Stomach (tissue), 9 donors: Measurements from ENCODE around the gene CD1C. TPM values are rescaled to one million over a fixed set of nuclear protein-coding genes. Genes with fewer than 3 reads are reported as not detected.

Experiments used
- DNase-seq, 2 donors: peaks; one replicate each; pipeline versions ENCODE4 v3.0.0 to v3.0.0-alpha.2; 2013 to 2019
- H3K27ac ChIP-seq, 5 donors: fragments of 200-600 bp in 4 of 5; sonication (generic) in 4 of 5; one replicate each; pipeline ENCODE4 v1.5.1; 2013 to 2019; ENCODE audit warnings: mild to moderate bottlenecking in 1 of 5, moderate library complexity in 1 of 5
- H3K27me3 ChIP-seq, 3 donors: fragments of 200-600 bp; sonication (generic); one replicate each; pipeline ENCODE4 v1.5.1; 2017 to 2019; ENCODE audit warnings: mixed run types in 1 of 3
- H3K36me3 ChIP-seq, 4 donors: fragments of 200-600 bp; sonication (generic); 1 replicate in 3 of 4; 2 replicates in 1 of 4; pipeline ENCODE4 v1.5.1; 2016 to 2019
- H3K4me1 ChIP-seq, 4 donors: fragments of 200-600 bp; sonication (generic); one replicate each; pipeline ENCODE4 v1.5.1; 2016 to 2019
- H3K4me3 ChIP-seq, 4 donors: fragments of 200-600 bp; sonication (generic) in 3 of 4; one replicate each; pipeline ENCODE4 v1.5.1; 2016 to 2019; ENCODE audit warnings: mild to moderate bottlenecking in 1 of 4
- H3K9me3 ChIP-seq, 4 donors: fragments of 200-600 bp; sonication (generic); one replicate each; pipeline ENCODE4 v1.5.1; 2016 to 2019
- CTCF ChIP-seq, 7 experiments: fragments of 450-650 bp in 4 of 7; fragments of 200-600 bp in 3 of 7; sonication (generic) in 3 of 7; IDR thresholded peaks; one replicate each; pipeline ENCODE4 v1.5.1; 2016 to 2019; ENCODE audit warnings: antibody characterized with exemption in 7 of 7, control low read depth in 2 of 7, mild to moderate bottlenecking in 1 of 7
- EP300 ChIP-seq: sonication (generic); formaldehyde crosslinking; IDR thresholded peaks from one replicate; pipeline ENCODE4 v1.6.1; 2017; ENCODE audit warnings: antibody characterized with exemption
- POLR2A ChIP-seq, 4 donors: fragments of 450-650 bp; IDR thresholded peaks; one replicate each; pipeline ENCODE4 v1.6.1; 2016; ENCODE audit warnings: antibody characterized with exemption in 4 of 4, control low read depth in 2 of 4, mild to moderate bottlenecking in 1 of 4, moderate library complexity in 1 of 4
- POLR2AphosphoS5 ChIP-seq, 3 donors: sonication (generic); formaldehyde crosslinking; IDR thresholded peaks; one replicate each; pipeline ENCODE4 v1.6.1; 2016; ENCODE audit warnings: antibody characterized with exemption in 3 of 3
- WGBS, 5 donors: extraction: QIAGEN DNeasy Blood & Tissue Kit in 3 of 5; methylation state at CpG; one replicate each; pipeline versions ENCODE4 v1.1.5 to v1.1.7; 2013 to 2018; 5-methylcytosine and 5-hydroxymethylcytosine counted together
- intact Hi-C: fragments of 100-400 bp; cut with DNase I; formaldehyde crosslinking; loops from one replicate; pipeline ENCODE4 v1.15.1; 2023; ENCODE audit warnings: low total_unique reads
- polyA plus RNA-seq, 3 donors: library from polyadenylated mRNA; stranded (reverse); fragments of 200-250 nt; gene quantifications; one replicate each; pipeline ENCODE4 v1.2.3, GENCODE V29; 2013
- total RNA-seq, 5 donors: library from RNA; depleted of rRNA; stranded (reverse); fragments of >200 nt; gene quantifications; one replicate each; pipeline versions ENCODE4 v1.1.0 to v1.2.3, GENCODE V29; 2014 to 2016
- donor health status: healthy with polysubstance abuse.
- donor health status: Bipolar disorder and iron deficiency.
- donor health status: healthy.

CD1C gene
- total and polyA plus RNA-seq, 8 donors = 1.1 to 2.8 (median 1.8) TPM; not detected in 5

- Histone ChIP-seq H3K27ac (peak overlapping the region in 1 of 5 donors; percentile 16), H3K4me3 (no peak overlapping the region)
- intact Hi-C loops = no loop called here
Measured at GRCh38 chr1:158285756-158286241, 3.9 kb upstream of the CD1C start.

GRCh38 chr1:158286487-158286886 is 3.2 kb upstream of the CD1C start:
- no peak for TF ChIP-seq POLR2A (IDR thresholded peaks at IDR 0.05)
- H3K4me3 ChIP-seq = no peak overlapping the region
- H3K9me3 ChIP-seq = peaks cover 0 to 7% (median 0%) of the 10 kb centered on the region in 4 donors
- WGBS, 5 donors = 76 to 83% (median 78%) methylated on average over 4 of the region's 4 CpGs
- H3K27ac ChIP-seq = no peak overlapping the region
- no peaks in the 10 kb centered on the region for H3K36me3 ChIP-seq
- no peaks in the 10 kb centered on the region for H3K27me3 ChIP-seq
- DNase-seq = no peak
- no peaks in the 10 kb centered on the region for H3K4me1 ChIP-seq
- intact Hi-C loops = no loop called here

More at GRCh38 chr1:158285756-158286241, 3.9 kb upstream of the CD1C start:
- WGBS, 5 donors = 40 to 57% (median 53%) methylated on average over 7 of the region's 7 CpGs
- Histone ChIP-seq H3K27me3 (no peaks in the 10 kb centered on the region), H3K36me3 (no peaks in the 10 kb centered on the region), H3K9me3 (peaks cover 0 to 7% (median 1%) of the 10 kb centered on the region in 4 donors), H3K4me1 (no peaks in the 10 kb centered on the region)
- DNase-seq = peak; percentile 32 to 47
- TF ChIP-seq POLR2A (IDR thresholded peaks at IDR 0.05) (no peak), EP300 (no peak)

- intact Hi-C loops = no loop called here
- Histone ChIP-seq H3K4me1 (no peaks in the 10 kb centered on the region), H3K4me3 (no peak overlapping the region), H3K9me3 (peaks cover 0 to 7% (median 0%) of the 10 kb centered on the region in 4 donors), H3K27ac (no peak overlapping the region), H3K27me3 (no peaks in the 10 kb centered on the region), H3K36me3 (no peaks in the 10 kb centered on the region)
- WGBS, 5 donors = 74 to 97% (median 82%) methylated on average over 1 of the region's 1 CpG
- DNase-seq = peak in 1 of 2 donors; percentile 4
- TF ChIP-seq CTCF (IDR thresholded peaks at IDR 0.05) (no peak), POLR2A (IDR thresholded peaks at IDR 0.05) (no peak), EP300 (no peak), POLR2AphosphoS5 (IDR thresholded peaks at IDR 0.05) (no peak)
Measured at GRCh38 chr1:158286941-158287346, 2.8 kb upstream of the CD1C start.

- H3K9me3 ChIP-seq = peaks cover 0 to 5% (median 0%) of the 10 kb centered on the region in 4 donors
- peak in 1 of 2 donors; percentile 10 for DNase-seq
- no peaks in the 10 kb centered on the region for H3K4me1 ChIP-seq
- no peaks in the 10 kb centered on the region for H3K27me3 ChIP-seq
- intact Hi-C loops = no loop called here
- no peak overlapping the region for H3K4me3 ChIP-seq
- TF ChIP-seq EP300 (no peak), POLR2AphosphoS5 (IDR thresholded peaks at IDR 0.05) (no peak), CTCF (IDR thresholded peaks at IDR 0.05) (no peak), POLR2A (IDR thresholded peaks at IDR 0.05) (no peak)
- 67 to 82% (median 82%) methylated on average over 5 of the region's 5 CpGs for WGBS, 5 donors
- no peaks in the 10 kb centered on the region for H3K36me3 ChIP-seq
- no peak overlapping the region for H3K27ac ChIP-seq
Measured at GRCh38 chr1:158290321-158290844, 660 bp downstream of the CD1C start.

- peaks cover 0 to 23% (median 12%) of the 10 kb centered on the region in 4 donors for H3K9me3 ChIP-seq
- H3K4me3 ChIP-seq = no peak overlapping the region
- H3K4me1 ChIP-seq = no peaks in the 10 kb centered on the region
- no peak for DNase-seq
- no peak overlapping the region for H3K27ac ChIP-seq
- TF ChIP-seq CTCF (IDR thresholded peaks at IDR 0.05) (no peak), POLR2AphosphoS5 (IDR thresholded peaks at IDR 0.05) (no peak), POLR2A (IDR thresholded peaks at IDR 0.05) (no peak), EP300 (no peak)
- intact Hi-C loops = no loop called here
- WGBS, 5 donors = 88 to 100% (median 100%) methylated on average over 1 to 2 of the region's 2 CpGs
- H3K36me3 ChIP-seq = no peaks in the 10 kb centered on the region
- H3K27me3 ChIP-seq = no peaks in the 10 kb centered on the region
Measured at GRCh38 chr1:158295791-158296190, 6.1 kb downstream of the CD1C start.
